IgD-negative memory B cell (primary cell): Measurements from ENCODE around the gene SLC32A1. TPM values are rescaled to one million over a fixed set of nuclear protein-coding genes. Genes with fewer than 3 reads are reported as not detected.

ENCODE experiments used
- H3K27ac Mint-ChIP-seq, 3 donors: one replicate each; pipeline ENCODE4 v1.8.0; 2020 to 2022; ENCODE audit warnings: mild to moderate bottlenecking in 3 of 3, mixed read lengths in 3 of 3, moderate library complexity in 1 of 3
- H3K27me3 Mint-ChIP-seq: one replicate; pipeline ENCODE4 v1.8.0; 2021; ENCODE audit warnings: mixed read lengths
- H3K36me3 Mint-ChIP-seq: one replicate; pipeline ENCODE4 v1.8.0; 2020; ENCODE audit warnings: mild to moderate bottlenecking, mixed read lengths
- H3K4me1 Mint-ChIP-seq, 3 donors: one replicate each; pipeline ENCODE4 v1.8.0; 2020 to 2022; ENCODE audit warnings: mixed read lengths in 3 of 3, mild to moderate bottlenecking in 1 of 3
- H3K4me3 Mint-ChIP-seq, 4 donors: one replicate each; pipeline ENCODE4 v1.8.0; 2020 to 2022; ENCODE audit warnings: mild to moderate bottlenecking in 4 of 4, mixed read lengths in 4 of 4, moderate library complexity in 3 of 4
- H3K9me3 Mint-ChIP-seq, 3 donors: one replicate each; pipeline ENCODE4 v1.8.0; 2020 to 2021; ENCODE audit warnings: mixed read lengths in 3 of 3, mild to moderate bottlenecking in 1 of 3
- polyA plus RNA-seq: library from polyadenylated mRNA; unstranded; fragments of 300-500 nt; fragmentation: Illumina TruSeq; gene quantifications from one replicate; pipeline ENCODE4 v1.2.3, GENCODE V29; 2021

SLC32A1 gene
- polyA plus RNA-seq, 1 donor from 2014 or later, result not detected

DNA sequence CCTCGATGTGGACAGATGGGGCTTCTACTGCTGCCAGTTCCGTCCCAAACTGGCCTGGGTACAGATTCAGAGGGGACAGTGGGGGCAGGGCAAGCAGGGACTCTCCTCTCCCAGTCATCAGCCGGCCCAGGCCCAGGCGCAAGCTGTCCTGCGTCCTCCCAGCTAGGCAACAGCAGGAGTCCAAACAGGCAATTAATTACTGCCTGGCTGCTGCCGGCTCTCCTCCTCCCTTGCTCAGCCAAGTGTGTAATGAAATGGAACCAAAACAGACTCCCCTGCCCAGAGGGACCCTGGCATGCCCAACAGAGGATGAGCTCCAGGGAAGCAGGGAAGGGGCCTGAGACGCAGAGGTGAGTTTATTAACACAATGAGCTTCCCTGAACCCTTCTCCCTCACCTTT, 17.8 kb upstream of the SLC32A1 start:
- H3K4me3 Mint-ChIP-seq, result no peak overlapping the region
- H3K27me3 Mint-ChIP-seq, result peaks cover 33% of the 10 kb centered on the region
- H3K9me3 Mint-ChIP-seq, result no peaks in the 10 kb centered on the region
- peaks cover 0 to 2% (median 0%) of the 10 kb centered on the region in 3 donors for H3K4me1 Mint-ChIP-seq
- H3K36me3 Mint-ChIP-seq, result no peaks in the 10 kb centered on the region
- no peak overlapping the region for H3K27ac Mint-ChIP-seq

DNA sequence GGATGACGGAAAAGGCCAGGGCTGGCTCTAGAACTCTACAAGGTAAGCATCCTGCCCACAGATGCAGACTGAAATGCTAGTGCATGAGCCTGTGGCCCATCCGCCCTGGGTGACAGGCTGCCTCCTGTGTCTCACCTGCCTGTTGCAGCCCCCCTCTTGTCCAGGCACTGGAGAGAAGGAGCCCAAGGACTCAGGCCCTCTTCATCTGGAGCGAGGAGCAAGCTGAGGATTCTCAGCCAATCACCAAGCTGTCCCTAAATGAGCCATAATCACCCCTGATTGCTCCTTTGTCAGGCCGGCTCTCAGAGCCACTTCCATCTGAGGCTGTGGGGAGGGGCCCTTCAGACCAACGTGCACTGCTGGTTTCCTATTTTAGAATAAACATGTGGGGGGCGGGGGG, 10.0 kb upstream of the SLC32A1 start:
- Mint-ChIP-seq H3K27ac (no peak overlapping the region), H3K9me3 (peaks cover 0 to 1% (median 0%) of the 10 kb centered on the region in 3 donors), H3K27me3 (peaks cover 22% of the 10 kb centered on the region), H3K36me3 (no peaks in the 10 kb centered on the region), H3K4me1 (no peaks in the 10 kb centered on the region), H3K4me3 (no peak overlapping the region)

DNA sequence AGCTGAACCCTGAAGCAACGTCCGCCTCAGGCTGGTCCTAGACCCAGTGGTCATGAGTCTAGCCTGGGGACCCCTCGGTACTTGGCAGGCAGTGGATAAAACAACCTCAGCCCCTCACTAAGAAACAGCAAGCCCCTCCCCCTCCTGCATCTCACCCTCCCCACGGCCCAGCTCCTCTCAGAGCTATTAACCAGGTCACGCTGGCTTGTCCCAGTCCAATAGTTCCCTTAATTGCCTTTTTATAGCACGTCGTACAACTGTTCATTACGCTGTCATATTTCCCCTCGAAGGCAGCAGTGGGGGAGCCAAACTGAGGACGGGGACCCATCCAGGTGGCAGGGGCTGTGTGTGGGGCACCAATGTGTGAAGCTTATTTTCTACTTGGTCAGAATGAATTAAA, 8.6 kb upstream of the SLC32A1 start:
- Mint-ChIP-seq H3K36me3 (no peaks in the 10 kb centered on the region), H3K4me3 (no peak overlapping the region), H3K4me1 (no peaks in the 10 kb centered on the region), H3K27ac (no peak overlapping the region), H3K27me3 (peaks cover 25% of the 10 kb centered on the region), H3K9me3 (peaks cover 0 to 1% (median 0%) of the 10 kb centered on the region in 3 donors)

DNA sequence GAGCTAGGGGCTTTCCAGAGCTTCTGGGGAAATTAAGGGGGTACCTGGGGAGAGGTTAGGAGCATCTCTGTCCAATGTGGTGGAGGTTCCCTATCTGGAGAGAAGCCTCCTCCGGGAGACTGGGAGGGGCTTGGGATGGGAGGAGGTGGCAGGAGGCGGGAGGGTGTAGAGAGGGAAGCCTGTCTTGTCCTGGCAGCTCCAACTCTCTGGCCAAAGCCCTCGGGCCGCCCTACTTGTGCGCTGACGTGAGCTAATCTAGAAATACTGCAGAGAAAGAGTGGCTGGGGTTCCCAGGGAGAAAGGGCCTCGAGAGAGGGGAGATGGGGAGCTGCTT, 1.6 kb upstream of the SLC32A1 start:
- H3K9me3 Mint-ChIP-seq, result peaks cover 0 to 8% (median 2%) of the 10 kb centered on the region in 3 donors
- peaks cover 72% of the 10 kb centered on the region for H3K27me3 Mint-ChIP-seq
- peaks cover 4% of the 10 kb centered on the region for H3K36me3 Mint-ChIP-seq
- H3K4me1 Mint-ChIP-seq, result peaks cover 26 to 31% (median 27%) of the 10 kb centered on the region in 3 donors
- H3K4me3 Mint-ChIP-seq, result peak overlapping the region in 2 of 4 donors; percentile 64 to 87
- H3K27ac Mint-ChIP-seq, result peak overlapping the region in 2 of 3 donors; percentile 86 to 96

- Mint-ChIP-seq H3K36me3 (peaks cover 4% of the 10 kb centered on the region), H3K27me3 (peaks cover 74% of the 10 kb centered on the region), H3K4me1 (peaks cover 29 to 31% (median 31%) of the 10 kb centered on the region in 3 donors), H3K9me3 (peaks cover 0 to 11% (median 2%) of the 10 kb centered on the region in 3 donors), H3K4me3 (peak overlapping the region; percentile 63 to 70 (median 66)), H3K27ac (peak overlapping the region in 2 of 3 donors; percentile 86 to 96)
Measured at GRCh38 chr20:38723017-38723847, 1.1 kb upstream of the SLC32A1 start.

DNA sequence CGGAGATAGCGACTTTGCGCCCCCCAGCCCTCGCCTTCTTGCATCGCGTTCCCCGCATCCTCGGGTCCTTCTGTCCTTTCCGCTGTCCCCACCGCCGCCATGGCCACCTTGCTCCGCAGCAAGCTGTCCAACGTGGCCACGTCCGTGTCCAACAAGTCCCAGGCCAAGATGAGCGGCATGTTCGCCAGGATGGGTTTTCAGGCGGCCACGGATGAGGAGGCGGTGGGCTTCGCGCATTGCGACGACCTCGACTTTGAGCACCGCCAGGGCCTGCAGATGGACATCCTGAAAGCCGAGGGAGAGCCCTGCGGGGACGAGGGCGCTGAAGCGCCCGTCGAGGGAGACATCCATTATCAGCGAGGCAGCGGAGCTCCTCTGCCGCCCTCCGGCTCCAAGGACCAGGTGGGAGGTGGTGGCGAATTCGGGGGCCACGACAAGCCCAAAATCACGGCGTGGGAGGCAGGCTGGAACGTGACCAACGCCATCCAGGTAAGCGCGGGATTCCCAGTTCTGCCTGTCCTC, 401 bp downstream of the SLC32A1 start:
- Mint-ChIP-seq H3K27ac (peak overlapping the region; percentile 71 to 79 (median 78)), H3K4me3 (peak overlapping the region in 1 of 4 donors; percentile 15), H3K27me3 (peaks cover 86% of the 10 kb centered on the region), H3K4me1 (peaks cover 34 to 37% (median 37%) of the 10 kb centered on the region in 3 donors), H3K9me3 (peaks cover 0 to 15% (median 2%) of the 10 kb centered on the region in 3 donors), H3K36me3 (peaks cover 8% of the 10 kb centered on the region)

- peaks cover 8% of the 10 kb centered on the region for H3K36me3 Mint-ChIP-seq
- H3K9me3 Mint-ChIP-seq, result peaks cover 0 to 15% (median 2%) of the 10 kb centered on the region in 3 donors
- peak overlapping the region; percentile 71 to 87 (median 79) for H3K27ac Mint-ChIP-seq
- H3K4me1 Mint-ChIP-seq, result peaks cover 39 to 42% (median 41%) of the 10 kb centered on the region in 3 donors
- H3K27me3 Mint-ChIP-seq, result peaks cover 91% of the 10 kb centered on the region
- H3K4me3 Mint-ChIP-seq, result peak overlapping the region; percentile 15 to 91 (median 73)
Measured at GRCh38 chr20:38725148-38725901, 1.0 kb downstream of the SLC32A1 start.

DNA sequence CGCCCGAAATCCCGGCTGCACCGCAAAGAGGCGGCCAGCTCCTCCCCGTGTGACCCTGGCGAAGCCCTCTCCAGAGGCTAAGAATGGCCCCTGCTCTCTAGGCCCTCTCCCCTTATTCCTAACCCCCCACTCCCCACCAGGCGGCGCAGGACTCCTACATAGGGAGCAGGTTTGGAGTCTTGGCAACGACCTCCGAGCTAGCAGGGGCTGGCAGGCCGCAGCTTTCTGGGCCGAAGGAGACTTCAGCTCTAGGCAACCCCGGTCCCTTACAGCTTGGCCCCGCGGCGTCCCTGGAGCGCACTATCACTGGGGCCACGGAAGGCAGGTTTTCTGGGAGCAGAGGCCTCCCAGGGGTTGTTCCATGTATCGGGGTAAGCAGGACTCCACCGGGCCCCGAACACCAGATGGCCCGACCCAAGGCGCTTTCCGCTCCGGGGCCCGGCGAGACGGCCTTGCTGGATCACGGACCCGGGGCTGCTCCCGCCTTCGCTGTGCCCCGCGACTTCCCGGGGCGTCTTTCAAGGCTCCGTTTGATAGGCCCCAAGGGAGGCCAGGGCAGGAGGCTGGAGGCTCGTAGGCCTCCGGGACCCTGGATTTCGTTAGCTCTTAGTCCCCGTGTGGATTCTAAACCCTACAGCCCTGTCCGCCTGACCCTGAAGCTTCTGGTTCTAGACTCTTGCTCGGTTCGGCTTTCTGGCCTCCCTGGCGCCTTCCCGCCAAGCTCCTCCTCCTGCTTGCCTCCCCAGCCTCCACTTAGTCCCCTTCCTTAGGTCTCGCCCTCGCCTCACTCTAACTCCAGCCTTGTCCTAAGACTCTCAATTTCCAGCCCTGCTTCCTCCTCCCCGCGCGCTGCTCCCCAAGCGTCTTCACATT, 1.9 kb downstream of the SLC32A1 start:
- Mint-ChIP-seq H3K27ac (peak overlapping the region; percentile 79 to 96 (median 95)), H3K4me3 (peak overlapping the region; percentile 33 to 91 (median 71)), H3K36me3 (peaks cover 8% of the 10 kb centered on the region), H3K9me3 (peaks cover 0 to 19% (median 2%) of the 10 kb centered on the region in 3 donors), H3K4me1 (peaks cover 43 to 47% (median 47%) of the 10 kb centered on the region in 3 donors), H3K27me3 (peaks cover 90% of the 10 kb centered on the region)

GRCh38 chr20:38726804-38727606, 2.7 kb downstream of the SLC32A1 start:
- peaks cover 0 to 19% (median 2%) of the 10 kb centered on the region in 3 donors for H3K9me3 Mint-ChIP-seq
- H3K27me3 Mint-ChIP-seq, result peaks cover 90% of the 10 kb centered on the region
- peak overlapping the region; percentile 33 to 82 (median 68) for H3K4me3 Mint-ChIP-seq
- peaks cover 39 to 48% (median 47%) of the 10 kb centered on the region in 3 donors for H3K4me1 Mint-ChIP-seq
- peak overlapping the region; percentile 79 to 96 (median 95) for H3K27ac Mint-ChIP-seq
- H3K36me3 Mint-ChIP-seq, result peaks cover 8% of the 10 kb centered on the region

DNA sequence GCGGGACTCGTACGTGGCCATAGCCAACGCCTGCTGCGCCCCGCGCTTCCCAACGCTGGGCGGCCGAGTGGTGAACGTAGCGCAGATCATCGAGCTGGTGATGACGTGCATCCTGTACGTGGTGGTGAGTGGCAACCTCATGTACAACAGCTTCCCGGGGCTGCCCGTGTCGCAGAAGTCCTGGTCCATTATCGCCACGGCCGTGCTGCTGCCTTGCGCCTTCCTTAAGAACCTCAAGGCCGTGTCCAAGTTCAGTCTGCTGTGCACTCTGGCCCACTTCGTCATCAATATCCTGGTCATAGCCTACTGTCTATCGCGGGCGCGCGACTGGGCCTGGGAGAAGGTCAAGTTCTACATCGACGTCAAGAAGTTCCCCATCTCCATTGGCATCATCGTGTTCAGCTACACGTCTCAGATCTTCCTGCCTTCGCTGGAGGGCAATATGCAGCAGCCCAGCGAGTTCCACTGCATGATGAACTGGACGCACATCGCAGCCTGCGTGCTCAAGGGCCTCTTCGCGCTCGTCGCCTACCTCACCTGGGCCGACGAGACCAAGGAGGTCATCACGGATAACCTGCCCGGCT, 3.4 kb downstream of the SLC32A1 start:
- peak overlapping the region; percentile 79 to 96 (median 95) for H3K27ac Mint-ChIP-seq
- H3K36me3 Mint-ChIP-seq, result peaks cover 8% of the 10 kb centered on the region
- peaks cover 33 to 47% (median 46%) of the 10 kb centered on the region in 3 donors for H3K4me1 Mint-ChIP-seq
- H3K4me3 Mint-ChIP-seq, result peak overlapping the region; percentile 21 to 80 (median 54)
- H3K27me3 Mint-ChIP-seq, result peaks cover 87% of the 10 kb centered on the region
- peaks cover 0 to 19% (median 2%) of the 10 kb centered on the region in 3 donors for H3K9me3 Mint-ChIP-seq

GRCh38 chr20:38728191-38728781, 4.0 kb downstream of the SLC32A1 start:
- Mint-ChIP-seq H3K27me3 (peaks cover 86% of the 10 kb centered on the region), H3K9me3 (peaks cover 0 to 19% (median 2%) of the 10 kb centered on the region in 3 donors), H3K36me3 (peaks cover 8% of the 10 kb centered on the region), H3K4me1 (peaks cover 33 to 46% (median 42%) of the 10 kb centered on the region in 3 donors), H3K27ac (peak overlapping the region; percentile 79 to 96 (median 95)), H3K4me3 (peak overlapping the region; percentile 21 to 80 (median 54))

DNA sequence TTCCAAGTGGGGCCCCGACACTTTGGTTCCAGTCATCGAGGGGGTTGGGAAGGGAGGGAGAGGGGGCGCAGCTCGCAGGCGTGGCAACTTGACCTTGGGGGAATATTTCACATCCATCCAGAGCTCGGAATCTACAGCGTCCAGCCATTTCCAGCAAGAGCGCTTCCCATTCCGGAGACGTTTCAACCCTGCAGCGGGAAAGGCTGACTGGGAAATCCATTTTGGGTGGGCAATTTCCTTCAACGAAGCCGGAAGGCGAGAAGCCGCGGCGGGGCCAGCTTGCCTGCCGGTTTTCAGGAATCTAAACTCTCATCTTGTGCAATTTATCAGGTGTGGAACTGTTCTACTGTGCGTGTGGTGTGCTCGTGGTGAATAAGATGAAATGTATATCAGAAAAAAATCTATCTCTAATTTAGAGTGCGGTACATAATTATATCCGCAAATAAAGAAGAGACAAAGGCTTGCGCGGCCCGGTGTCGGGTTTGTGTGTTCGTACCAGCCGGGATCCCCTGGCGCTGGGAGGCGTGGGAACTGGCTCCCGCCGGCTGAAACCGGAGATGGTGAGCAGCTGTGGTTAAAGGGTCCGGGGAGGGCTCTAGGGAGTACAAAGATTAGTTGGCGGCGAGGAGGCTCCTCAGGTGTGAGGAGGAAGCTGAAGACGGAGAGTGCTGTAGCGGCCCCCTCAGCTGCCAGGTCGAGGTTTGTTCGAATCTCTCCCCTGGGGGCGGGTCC, 4.8 kb downstream of the SLC32A1 start:
- peaks cover 86% of the 10 kb centered on the region for H3K27me3 Mint-ChIP-seq
- peak overlapping the region; percentile 50 to 91 (median 86) for H3K4me3 Mint-ChIP-seq
- peaks cover 8% of the 10 kb centered on the region for H3K36me3 Mint-ChIP-seq
- H3K9me3 Mint-ChIP-seq, result peaks cover 0 to 20% (median 3%) of the 10 kb centered on the region in 3 donors
- peak overlapping the region; percentile 79 to 96 (median 92) for H3K27ac Mint-ChIP-seq
- H3K4me1 Mint-ChIP-seq, result peaks cover 33 to 41% (median 38%) of the 10 kb centered on the region in 3 donors
